SK-N-SH (cell line): ENCODE data around the gene ISL1. TPM values are rescaled to one million over a fixed set of nuclear protein-coding genes. Genes with fewer than 3 reads are reported as not detected.

Experiments used
- CTCF ChIA-PET: fragments of 300-600, 350-600 bp; formaldehyde crosslinking; extraction: SDS; loops from one replicate; lab custom pipeline; 2021; lab: Yijun Ruan, JAX
- POLR2A ChIA-PET: fragments of 350-600 bp; sonication (Branson Sonifier 250); formaldehyde crosslinking; extraction: SDS; loops from one replicate; lab custom pipeline; 2020; ENCODE audit warnings: antibody characterized with exemption, inconsistent platforms; lab: Yijun Ruan, JAX
- DNase-seq: peaks from one replicate; pipeline ENCODE4 v3.0.0; 2012
- H2AFZ ChIP-seq: fragments of 200-600 bp; sonication (generic); 2 replicates; pipeline ENCODE4 v1.8.1; 2016; ENCODE audit warnings: antibody characterized with exemption, mild to moderate bottlenecking, low read depth
- H3F3A ChIP-seq: fragments of 200-600 bp; sonication (generic); replicated peaks from 2 replicates; pipeline ENCODE3; 2016; ENCODE audit warnings: antibody characterized with exemption, mild to moderate bottlenecking; ENCODE audit not compliant: insufficient read depth
- H3K27ac ChIP-seq, 2 experiments: fragments of 200-500 bp in 1 of 2; fragments of 200-600 bp in 1 of 2; sonication (Bioruptor generic) in 1 of 2; sonication (generic), shearing (Covaris generic) in 1 of 2; 2 replicates each; pipeline versions ENCODE4 v1.5.1 to v1.6.1; 2014 to 2016; ENCODE audit warnings: low read depth in 2 of 2, inconsistent platforms in 1 of 2, low read length in 1 of 2, mild to moderate bottlenecking in 1 of 2, mixed read lengths in 1 of 2
- H3K27me3 ChIP-seq: fragments of 200-600 bp; sonication (generic), shearing (Covaris generic); 2 replicates; pipeline ENCODE4 v1.6.1; 2016; ENCODE audit warnings: mixed run types; ENCODE audit not compliant: insufficient read depth
- H3K36me3 ChIP-seq, 2 experiments: fragments of 200-500 bp in 1 of 2; fragments of 200-600 bp in 1 of 2; sonication (Bioruptor generic) in 1 of 2; sonication (generic) in 1 of 2; replicated peaks in 1 of 2; 2 replicates each; pipeline versions ENCODE3 to v1.5.1; 2014 to 2016; ENCODE audit warnings: low read length in 1 of 2, mild to moderate bottlenecking in 1 of 2; ENCODE audit not compliant: insufficient read depth in 2 of 2, control insufficient read depth in 1 of 2
- H3K4me1 ChIP-seq, 2 experiments: fragments of 200-500 bp in 1 of 2; fragments of 200-600 bp in 1 of 2; sonication (Bioruptor generic) in 1 of 2; sonication (generic), shearing (Covaris generic) in 1 of 2; 2 replicates each; pipeline versions ENCODE4 v1.5.1 to v1.6.1; 2014 to 2016; ENCODE audit warnings: low read depth in 1 of 2, low read length in 1 of 2, mixed run types in 1 of 2; ENCODE audit not compliant: insufficient read depth in 2 of 2, control insufficient read depth in 1 of 2
- H3K4me2 ChIP-seq: fragments of 200-600 bp; sonication (generic), shearing (Covaris generic); 2 replicates; pipeline ENCODE4 v1.6.1; 2017; ENCODE audit warnings: mixed run types
- H3K4me3 ChIP-seq, 2 experiments: fragments of 200-500 bp in 1 of 2; fragments of 200-600 bp in 1 of 2; sonication (Bioruptor generic) in 1 of 2; sonication (generic), shearing (Covaris generic) in 1 of 2; 2 replicates each; pipeline versions ENCODE4 v1.5.1 to v1.8.1; 2014 to 2016; ENCODE audit warnings: low read depth in 2 of 2, inconsistent platforms in 1 of 2, low read length in 1 of 2, mild to moderate bottlenecking in 1 of 2, mixed read lengths in 1 of 2, moderate library complexity in 1 of 2
- H3K79me2 ChIP-seq: fragments of 200-600 bp; sonication (generic); 2 replicates; pipeline ENCODE4 v1.8.1; 2017; ENCODE audit warnings: mild to moderate bottlenecking; ENCODE audit not compliant: insufficient read depth
- H3K9ac ChIP-seq: fragments of 200-600 bp; sonication (generic); 2 replicates; pipeline ENCODE4 v1.6.1; 2017; ENCODE audit warnings: mixed run types
- H3K9me2 ChIP-seq: fragments of 200-600 bp; sonication (generic); 2 replicates; pipeline ENCODE4 v1.6.1; 2017; ENCODE audit warnings: mixed run types
- H3K9me3 ChIP-seq: fragments of 200-600 bp; sonication (generic); 2 replicates; pipeline ENCODE4 v1.6.1; 2017; ENCODE audit warnings: mixed run types, mild to moderate bottlenecking, moderate library complexity
- H4K20me1 ChIP-seq: fragments of 200-600 bp; sonication (generic); 2 replicates; pipeline ENCODE4 v1.6.1; 2017; ENCODE audit warnings: mild to moderate bottlenecking, mixed run types; ENCODE audit not compliant: insufficient read depth
- CHD2 ChIP-seq: fragments of 150-350 bp; IDR thresholded peaks from 2 replicates; pipeline ENCODE4 v1.6.1; 2018; ENCODE audit warnings: low read length; ENCODE audit not compliant: partially characterized antibody
- ELF1 ChIP-seq: IDR thresholded peaks from 2 replicates; pipeline ENCODE4 v1.4.0; 2012
- EP300 ChIP-seq, 2 experiments: IDR thresholded peaks; 2 replicates each; pipeline versions ENCODE4 v1.4.0 to v1.6.1; 2012; ENCODE audit warnings: borderline replicate concordance in 1 of 2, low read depth in 1 of 2, low read length in 1 of 2
- EZH2phosphoT487 ChIP-seq: fragments of 200-600 bp; sonication (generic); IDR thresholded peaks from 2 replicates; pipeline ENCODE4 v1.6.1; 2017; ENCODE audit warnings: low read depth, mixed run types, mild to moderate bottlenecking, antibody characterized with exemption, moderate library complexity, borderline replicate concordance
- GABPA ChIP-seq: IDR thresholded peaks from 2 replicates; pipeline ENCODE4 v1.4.0; 2012; ENCODE audit warnings: low read depth, mild to moderate bottlenecking
- GATA2 ChIP-seq: sonication (generic); formaldehyde crosslinking; IDR thresholded peaks from 2 replicates; pipeline ENCODE4 v1.5.0; 2020; ENCODE audit warnings: mild to moderate bottlenecking, missing genetic modification reagents
- MEF2A ChIP-seq: IDR thresholded peaks from 2 replicates; pipeline ENCODE4 v1.4.0; 2012; ENCODE audit warnings: low read depth, borderline replicate concordance
- MXI1 ChIP-seq: IDR thresholded peaks from 2 replicates; pipeline ENCODE4 v1.6.1; 2012; ENCODE audit warnings: mild to moderate bottlenecking, low read depth, low read length, improper control_type of control experiment
- NFIC ChIP-seq: IDR thresholded peaks from 2 replicates; pipeline ENCODE4 v1.4.0; 2012; ENCODE audit warnings: borderline replicate concordance
- POLR2AphosphoS5 ChIP-seq: IDR thresholded peaks from 2 replicates; pipeline ENCODE4 v1.6.1; 2012; ENCODE audit warnings: low read depth, low read length
- RCOR1 ChIP-seq: fragments of 150-350 bp; IDR thresholded peaks from 2 replicates; pipeline ENCODE4 v1.6.1; 2017; ENCODE audit warnings: antibody characterized with exemption, low read length
- RFX5 ChIP-seq: IDR thresholded peaks from 2 replicates; pipeline ENCODE4 v1.6.1; 2012; ENCODE audit warnings: mild to moderate bottlenecking, improper control_type of control experiment, low read length
- SIN3A ChIP-seq: IDR thresholded peaks from 2 replicates; pipeline ENCODE4 v1.6.1; 2012; ENCODE audit warnings: low read depth, mild to moderate bottlenecking, low read length, moderate library complexity, borderline replicate concordance
- TCF12 ChIP-seq: IDR thresholded peaks from 2 replicates; pipeline ENCODE4 v1.4.0; 2012
- WGBS: methylation state at CpG from one replicate; pipeline ENCODE4 v1.1.6; 2017; ENCODE audit warnings: low lambda C conversion rate; 5-methylcytosine and 5-hydroxymethylcytosine counted together
- polyA plus RNA-seq, 3 experiments: library from polyadenylated mRNA; depleted of rRNA; stranded (reverse); fragments of >200 nt; gene quantifications; 2 replicates each; pipeline ENCODE4 v1.2.3, GENCODE V29; 2012

Gene ISL1
- polyA plus RNA-seq, 1 of the 3 experiments (the other 2 are of a cell fraction), result 15.2 TPM

DNA sequence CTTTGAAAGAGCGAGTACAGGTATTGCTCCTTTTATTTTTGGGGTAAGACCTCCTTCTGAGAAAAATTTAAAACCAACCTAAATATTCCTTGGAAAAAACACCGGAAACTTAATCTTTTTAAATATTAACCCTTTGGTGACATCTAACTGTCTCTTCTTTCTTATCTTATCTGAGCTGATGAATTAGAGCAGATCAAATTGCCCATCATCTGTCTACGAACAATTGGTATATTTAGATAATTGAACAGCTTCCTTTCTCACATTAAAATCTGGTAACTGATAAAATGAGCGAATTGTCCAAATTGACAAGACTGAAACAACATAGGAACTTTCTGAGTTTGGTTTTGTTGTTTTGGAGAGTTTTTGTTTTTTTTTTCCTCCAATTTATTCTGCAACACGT is 2.0 kb downstream of the ISL1 start:
- no peaks in the 10 kb centered on the region for H4K20me1 ChIP-seq
- peaks cover 10% of the 10 kb centered on the region for H3F3A ChIP-seq
- peak overlapping the region; percentile 85 for H3K4me2 ChIP-seq
- H3K9me2 ChIP-seq, result no peaks in the 10 kb centered on the region
- H3K4me1 ChIP-seq, result peaks cover 0 to 11% of the 10 kb centered on the region in 2 experiments
- ChIA-PET POLR2A (interaction anchor here (1.0 to 15.0 kb wide), 7 partner anchors 10 to 419 kb away, joined by 3 to 437 read pairs (median 4); no protein-coding TSS in a partner anchor), CTCF (interaction anchor here (0.7 to 2.0 kb wide), 11 partner anchors 10 to 1273 kb away, joined by 3 to 7 read pairs (median 3); no protein-coding TSS in a partner anchor)
- no peaks in the 10 kb centered on the region for H3K27me3 ChIP-seq
- peak; percentile 36 for DNase-seq
- peak overlapping the region; percentile 77; the same call in 1 of the 2 replicates for H3K9ac ChIP-seq
- peaks cover 0 to 28% of the 10 kb centered on the region in 2 experiments for H3K36me3 ChIP-seq
- no peak overlapping the region for H2AFZ ChIP-seq
- TF ChIP-seq GABPA, result no peak
- TF ChIP-seq TCF12, result 0 out of 2 replicates have a peak, but pooled peaks have one; percentile 12
- no peak for TF ChIP-seq POLR2AphosphoS5
- TF ChIP-seq EZH2phosphoT487, result no peak
- TF ChIP-seq RCOR1, result no peak
- TF ChIP-seq SIN3A, result no peak
- no peak for TF ChIP-seq MEF2A
- no peak for TF ChIP-seq CHD2
- no peak for TF ChIP-seq RFX5
- TF ChIP-seq EP300 (IDR thresholded peaks at IDR 0.05; ENCODE audit: borderline replicate concordance in 1 of 2, low read depth in 1 of 2, low read length in 1 of 2), result peak in 1 of 2 experiments; percentile 75; a peak in 1 of 4 replicates
- peak; percentile 81 for TF ChIP-seq GATA2 (CRISPR knock-in tag)
- H3K9me3 ChIP-seq, result no peaks in the 10 kb centered on the region
- peak overlapping the region; percentile 88 to 100 for H3K27ac ChIP-seq
- peaks cover 95% of the 10 kb centered on the region for H3K79me2 ChIP-seq
- peak overlapping the region; percentile 83 to 86 for H3K4me3 ChIP-seq
- WGBS, result under 1% methylated on average over 5 of the region's 5 CpGs

DNA sequence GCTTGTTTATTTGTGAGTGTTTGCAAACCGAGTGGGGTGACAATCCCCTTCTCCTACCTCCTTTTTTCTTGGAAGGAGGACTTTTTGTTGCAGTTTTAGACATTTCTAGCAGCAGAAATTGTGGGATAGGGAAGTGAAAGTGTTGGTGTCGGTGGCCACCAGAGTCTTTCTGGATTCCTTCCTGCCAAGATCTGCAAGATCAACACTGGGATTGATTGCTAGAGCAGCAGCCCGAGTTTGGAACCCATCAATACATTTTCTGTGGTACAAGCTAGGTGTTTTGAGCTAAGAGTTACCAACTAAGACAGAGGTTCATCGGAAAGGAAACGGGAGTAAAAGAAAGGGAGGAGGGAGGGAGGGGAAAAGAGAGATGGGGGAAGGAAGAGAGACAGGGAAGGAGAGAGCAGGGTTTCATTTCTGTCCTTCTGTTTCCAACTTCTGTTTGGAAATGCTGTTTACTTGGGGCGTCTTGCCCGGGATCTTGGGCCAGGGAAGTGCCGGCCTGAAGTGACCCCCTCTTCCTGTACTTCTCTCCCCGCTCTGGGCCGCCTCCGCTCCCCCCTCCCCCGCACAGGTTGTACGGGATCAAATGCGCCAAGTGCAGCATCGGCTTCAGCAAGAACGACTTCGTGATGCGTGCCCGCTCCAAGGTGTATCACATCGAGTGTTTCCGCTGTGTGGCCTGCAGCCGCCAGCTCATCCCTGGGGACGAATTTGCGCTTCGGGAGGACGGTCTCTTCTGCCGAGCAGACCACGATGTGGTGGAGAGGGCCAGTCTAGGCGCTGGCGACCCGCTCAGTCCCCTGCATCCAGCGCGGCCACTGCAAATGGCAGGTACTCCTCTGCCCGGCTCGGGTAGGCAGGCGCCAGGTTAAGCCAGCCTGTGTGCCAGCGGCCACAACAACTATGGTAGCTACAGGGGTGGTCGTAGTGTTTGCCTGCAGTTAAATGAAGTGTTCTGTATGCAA is 4.0 kb downstream of the ISL1 start:
- CTCF ChIA-PET, result interaction anchor here (0.9 to 2.3 kb wide), 9 partner anchors 8 to 611 kb away, joined by 3 to 8 read pairs (median 3); no protein-coding TSS in a partner anchor
- H3F3A ChIP-seq, result peaks cover 10% of the 10 kb centered on the region
- WGBS, result 6% methylated on average over 23 of the region's 38 CpGs
- H3K36me3 ChIP-seq, result peaks cover 0 to 41% of the 10 kb centered on the region in 2 experiments
- H4K20me1 ChIP-seq, result no peaks in the 10 kb centered on the region
- H3K79me2 ChIP-seq, result peaks cover 93% of the 10 kb centered on the region
- DNase-seq, result peak; percentile 33
- H3K9me2 ChIP-seq, result no peaks in the 10 kb centered on the region
- no peaks in the 10 kb centered on the region for H3K27me3 ChIP-seq
- H3K9ac ChIP-seq, result peak overlapping the region; percentile 77
- H3K27ac ChIP-seq, result peak overlapping the region; percentile 88 to 100
- H3K4me3 ChIP-seq, result peak overlapping the region; percentile 83 to 86
- peaks cover 3 to 8% of the 10 kb centered on the region in 2 experiments; a peak in 3 of 4 replicates for H3K4me1 ChIP-seq
- peak overlapping the region; percentile 48; the same call in 1 of the 2 replicates for H2AFZ ChIP-seq
- H3K9me3 ChIP-seq, result no peaks in the 10 kb centered on the region
- POLR2A ChIA-PET, result interaction anchor here (0.9 to 15.0 kb wide), 10 partner anchors 9 to 1271 kb away, joined by 3 to 437 read pairs (median 9); no protein-coding TSS in a partner anchor
- TF ChIP-seq NFIC (no peak), MXI1 (peak; percentile 20; the same call in 1 of the 2 replicates), ELF1 (0 out of 2 replicates have a peak, but pooled peaks have one; percentile 3)
- H3K4me2 ChIP-seq, result peak overlapping the region; percentile 85
